GM12873 (cell line): ENCODE measurements around the gene SYT11.

Experiments used
- CTCF ChIP-seq: IDR thresholded peaks from 2 replicates; pipeline ENCODE4 v1.5.1; 2012; ENCODE audit warnings: low read depth, mild to moderate bottlenecking, moderate library complexity, low read length, control low read depth; ENCODE audit not compliant: insufficient read depth; ENCODE audit errors: missing control alignments

The SYT11 gene

GRCh38 chr1:155890251-155890650 lies 30.9 kb downstream of the SYT11 start:
- no peak for TF ChIP-seq CTCF

- no peak for TF ChIP-seq CTCF
Observed at GRCh38 chr1:155892796-155893195, 33.4 kb downstream of the SYT11 start.

GRCh38 chr1:155893389-155894142 lies 34.2 kb downstream of the SYT11 start:
- TF ChIP-seq CTCF = no peak

GRCh38 chr1:155897746-155898145 lies 38.4 kb downstream of the SYT11 start:
- TF ChIP-seq CTCF = no peak

GRCh38 chr1:155898888-155899287 lies 39.5 kb downstream of the SYT11 start:
- no peak for TF ChIP-seq CTCF

- no peak for TF ChIP-seq CTCF
Observed at GRCh38 chr1:155899683-155900082, 40.3 kb downstream of the SYT11 start.

GRCh38 chr1:155900161-155900560 lies 40.8 kb downstream of the SYT11 start:
- no peak for TF ChIP-seq CTCF

- TF ChIP-seq CTCF = no peak
Observed at GRCh38 chr1:155904261-155904660, 44.9 kb downstream of the SYT11 start.
